ENCODE measurements around the gene RBP5. TPM values are rescaled to one million over a fixed set of nuclear protein-coding genes. Genes with fewer than 3 reads are reported as not detected.

Gene RBP5
- total RNA-seq, 1 donor from 2014 or later = 154 TPM

- ATAC-seq (no peak), DNase-seq (ENCODE audit: low spot score) (no peak)
These were observed 17.5 kb upstream of the RBP5 start for GRCh38 chr12:7146228-7146627.

- no peak for ATAC-seq
- no peak for DNase-seq (ENCODE audit: low spot score)
These were observed 17.0 kb upstream of the RBP5 start for GRCh38 chr12:7145671-7146070.

DNA sequence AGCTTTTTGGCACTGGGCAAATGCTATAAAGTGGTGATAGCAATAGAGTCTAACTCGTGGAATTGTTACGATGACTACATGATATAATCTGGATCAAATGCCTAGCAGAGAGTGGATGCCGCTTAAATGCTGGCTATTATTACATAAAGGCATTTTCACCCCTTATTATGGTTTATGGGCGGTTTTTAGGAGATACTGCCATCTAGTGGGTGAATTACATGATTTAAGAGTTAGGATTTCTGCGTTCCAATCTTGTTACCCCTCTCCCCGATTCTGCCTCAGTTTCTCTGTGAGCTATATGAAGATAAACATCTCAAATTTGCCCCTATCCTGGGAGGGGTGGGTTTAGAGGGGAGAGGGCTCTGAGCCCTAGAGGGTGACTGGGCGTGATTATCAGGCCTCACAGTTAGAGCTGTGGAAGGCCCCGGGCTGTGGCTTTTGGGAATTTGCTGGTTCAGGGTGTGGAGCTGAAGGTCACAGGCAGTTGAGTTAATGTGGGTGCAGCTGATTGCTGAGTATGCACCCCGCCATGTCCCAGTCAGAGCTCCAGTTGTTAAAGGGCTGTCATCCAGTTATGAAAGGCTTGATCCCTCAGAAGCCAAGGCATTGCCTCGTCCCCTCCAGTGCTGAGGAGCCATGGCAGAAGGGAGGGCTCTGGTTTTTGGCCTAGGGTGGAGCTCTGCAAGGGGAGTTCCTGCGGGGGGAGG lies 15.9 kb upstream of the RBP5 start:
- DNase-seq (ENCODE audit: low spot score) = no peak
- ATAC-seq = peak; percentile 46

- ATAC-seq = peak; percentile 8
- no peak for DNase-seq (ENCODE audit: low spot score)
These were observed 14.9 kb upstream of the RBP5 start for GRCh38 chr12:7143564-7143963.

DNA sequence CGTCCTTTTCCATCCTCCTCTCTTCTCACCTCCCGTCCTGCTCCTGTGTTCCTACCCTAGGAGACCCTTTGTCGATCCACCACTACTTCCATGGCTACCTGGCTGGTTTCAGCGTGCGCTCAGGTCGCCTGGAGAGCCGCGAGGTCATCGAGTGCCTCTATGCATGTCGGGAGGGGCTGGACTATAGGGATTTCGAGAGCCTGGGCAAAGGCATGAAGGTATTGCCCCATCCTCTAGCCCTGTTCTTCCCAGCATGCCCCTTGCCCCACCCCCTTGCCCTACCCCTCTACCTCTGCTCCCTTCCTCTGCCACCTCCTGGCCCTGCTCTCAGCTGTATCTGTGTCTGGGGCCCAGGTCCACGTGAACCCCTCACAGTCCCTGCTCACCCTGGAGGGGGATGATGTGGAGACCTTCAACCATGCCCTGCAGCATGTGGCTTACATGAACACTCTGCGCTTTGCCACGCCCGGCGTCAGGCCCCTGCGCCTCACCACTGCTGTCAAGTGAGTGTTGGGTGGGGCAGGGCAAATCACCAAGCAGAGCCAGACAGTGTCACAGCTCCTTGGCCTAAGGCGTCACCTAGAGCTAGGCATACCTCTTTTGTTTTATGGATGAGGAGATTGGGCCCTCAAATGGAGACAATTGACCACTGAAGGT lies 14.2 kb upstream of the RBP5 start:
- peak; percentile 74 for ATAC-seq
- peak; percentile 73 for DNase-seq (ENCODE audit: low spot score)

GRCh38 chr12:7142056-7142644 lies 13.5 kb upstream of the RBP5 start:
- DNase-seq (ENCODE audit: low spot score) = no peak
- peak; percentile 70 for ATAC-seq

DNA sequence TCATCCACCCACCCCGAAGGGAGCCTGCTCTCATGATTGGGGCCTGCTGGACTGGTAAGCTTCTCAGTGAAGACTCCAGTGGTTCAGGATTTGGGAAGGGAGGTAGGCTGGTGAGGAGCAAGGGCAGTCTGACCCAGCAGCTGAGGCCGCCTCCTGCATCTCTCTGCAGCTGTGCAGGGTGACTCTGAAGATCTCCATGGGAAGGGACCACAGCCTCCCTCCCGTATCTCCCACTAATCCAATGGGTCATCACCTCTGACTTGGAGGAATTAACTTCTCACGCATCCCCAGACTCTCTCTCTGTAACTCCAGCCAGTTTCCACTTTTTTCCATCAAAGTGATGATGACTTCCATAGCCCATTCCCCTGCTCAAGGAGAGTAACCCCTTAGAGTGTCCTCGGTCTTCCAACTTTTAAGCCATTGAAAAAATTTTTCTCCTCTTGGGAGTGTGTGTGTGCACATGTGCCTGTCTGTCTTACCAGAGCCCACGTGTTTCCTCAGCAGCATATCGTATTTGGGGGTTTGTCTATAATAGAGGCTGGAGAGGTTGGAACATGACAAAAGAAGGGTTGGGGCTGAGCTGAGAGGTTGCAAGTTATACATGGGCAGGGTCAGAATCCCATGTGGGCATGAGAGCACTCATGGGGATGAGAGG lies 12.8 kb upstream of the RBP5 start:
- ATAC-seq = no peak

DNA sequence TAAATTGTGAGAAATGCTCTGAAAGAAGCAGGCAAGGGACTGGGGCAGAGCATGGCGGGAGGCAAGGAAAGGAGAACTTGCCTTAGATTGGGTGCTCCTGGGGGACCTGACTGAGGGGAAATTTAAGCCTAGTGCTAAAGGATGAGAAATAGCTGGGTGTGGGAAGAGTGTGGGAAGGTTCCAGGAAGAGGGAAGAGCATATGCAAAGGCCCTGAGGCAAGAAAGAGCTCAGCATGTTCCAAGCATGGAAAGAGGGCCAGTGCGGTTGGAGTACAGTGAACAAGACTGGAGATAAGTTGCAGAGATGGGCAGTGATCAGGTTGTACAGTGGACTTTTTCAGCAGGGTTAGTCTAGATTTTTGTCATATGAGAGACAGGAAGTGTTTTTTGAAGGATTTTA lies 10.5 kb upstream of the RBP5 start:
- ATAC-seq (no peak), DNase-seq (ENCODE audit: low spot score) (no peak)

More for the DNA sequence above, 12.8 kb upstream of the RBP5 start:
- no peak for DNase-seq (ENCODE audit: low spot score)

DNA sequence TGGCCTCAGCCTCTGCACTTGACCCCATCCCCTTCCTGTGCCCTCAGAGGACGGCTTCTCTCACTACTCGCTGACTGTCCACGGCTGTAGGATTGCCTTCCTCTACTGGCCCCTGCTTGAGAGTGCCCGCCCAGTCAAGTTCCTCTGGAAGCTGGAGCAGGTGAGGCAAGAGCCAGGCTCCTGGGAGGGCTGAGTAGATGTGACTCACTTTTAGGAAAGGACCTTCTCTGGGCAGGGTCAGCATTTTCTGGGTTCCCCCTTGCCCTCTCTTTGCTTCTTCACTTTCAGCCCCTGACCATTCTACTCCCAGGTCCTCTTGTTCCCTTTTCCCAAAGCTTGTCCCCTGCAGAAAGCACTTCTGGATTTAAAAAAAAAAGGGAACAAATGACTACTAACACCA lies 9.2 kb upstream of the RBP5 start:
- no peak for ATAC-seq
- no peak for DNase-seq (ENCODE audit: low spot score)

GRCh38 chr12:7136676-7137075 lies 8.0 kb upstream of the RBP5 start:
- DNase-seq (ENCODE audit: low spot score) (no peak), ATAC-seq (no peak)

DNA sequence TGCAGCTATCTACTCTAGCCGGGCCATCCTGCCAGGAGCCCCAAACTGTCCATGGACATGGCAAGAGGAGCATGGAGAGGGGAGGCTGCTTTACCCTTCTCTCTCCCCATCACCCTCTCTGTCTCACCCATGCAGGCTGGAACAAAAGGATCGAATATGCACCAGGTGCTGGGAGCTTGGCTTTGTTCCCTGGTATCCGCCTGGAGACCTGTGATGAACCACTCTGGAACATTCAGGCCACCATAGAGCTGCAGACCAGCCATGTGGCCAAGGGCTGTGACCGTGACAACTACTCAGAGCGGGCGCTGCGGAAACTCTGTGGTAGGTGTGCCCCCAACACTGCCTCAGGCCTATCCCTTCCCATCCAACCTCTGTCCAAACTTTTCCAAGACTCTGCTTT lies 7.4 kb upstream of the RBP5 start:
- no peak for ATAC-seq
- DNase-seq (ENCODE audit: low spot score) = no peak

- ATAC-seq (no peak), DNase-seq (ENCODE audit: low spot score) (no peak)
These were observed 5.9 kb upstream of the RBP5 start for GRCh38 chr12:7134396-7135166.

DNA sequence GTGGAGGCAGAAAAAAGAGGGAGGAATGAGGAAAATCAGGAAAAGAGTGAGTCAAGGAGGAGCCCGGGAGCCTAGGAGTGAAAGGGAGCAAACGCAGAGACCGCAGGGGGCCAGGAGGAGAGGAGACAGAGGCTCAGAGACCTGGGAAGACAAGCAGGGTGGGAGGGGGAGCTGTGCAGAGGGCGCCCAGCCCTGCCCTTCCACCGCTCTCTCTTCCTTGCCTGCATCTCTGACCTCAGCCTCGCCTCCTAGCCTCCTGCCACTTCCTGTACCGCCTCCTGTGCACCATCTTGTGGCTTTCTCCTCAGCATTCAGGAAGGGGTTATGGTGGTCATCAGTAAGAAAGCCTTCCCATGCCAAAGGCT lies 2.8 kb upstream of the RBP5 start:
- ATAC-seq = no peak
- no peak for DNase-seq (ENCODE audit: low spot score)

GRCh38 chr12:7130701-7131501 lies 2.2 kb upstream of the RBP5 start:
- DNase-seq (ENCODE audit: low spot score) (peak; percentile 75), ATAC-seq (peak; percentile 53)

- ATAC-seq = peak; percentile 70
- peak; percentile 91 for DNase-seq (ENCODE audit: low spot score)
These were observed 1.4 kb upstream of the RBP5 start, which contains the start of gene CLSTN3 for GRCh38 chr12:7129872-7130691. Gene CLSTN3 (plus strand): TSS chr12:7130371. CDS start chr12:7130649, 278 bp downstream.

- ATAC-seq = peak; percentile 17
- DNase-seq (ENCODE audit: low spot score) = no peak
These were observed 690 bp upstream of the RBP5 start for GRCh38 chr12:7129287-7129871.

GRCh38 chr12:7127916-7128626 lies 618 bp downstream of the RBP5 start:
- ATAC-seq (peak; percentile 20), DNase-seq (ENCODE audit: low spot score) (peak; percentile 82)

- no peak for DNase-seq (ENCODE audit: low spot score)
These were observed 3.0 kb downstream of the RBP5 start for GRCh38 chr12:7125632-7126227.

More at GRCh38 chr12:7125632-7126227, 3.0 kb downstream of the RBP5 start:
- ATAC-seq = no peak

Data from left lobe of liver (tissue), 2 donors.